Lower leg skin (tissue), 4 donors: Measurements from ENCODE around the gene OR12D1. TPM values are rescaled to one million over a fixed set of nuclear protein-coding genes. Genes with fewer than 3 reads are reported as not detected.
"Not testable (repeated sequence)": the region's sequence is repeated elsewhere in the genome, so short reads cannot be mapped to it uniquely, and the experiment has no call there.

ENCODE experiments used
- DNase-seq, 2 donors: peaks; one replicate each; pipeline ENCODE4 v3.0.0-alpha.2; 2019; ENCODE audit warnings: low spot score in 2 of 2
- H3K4me3 ChIP-seq: fragments of 200-600 bp; sonication (generic); 2 replicates; pipeline ENCODE4 v1.5.1; 2017; ENCODE audit warnings: mild to moderate bottlenecking, low read depth; ENCODE audit not compliant: poor library complexity, severe bottlenecking
- CTCF ChIP-seq, 3 donors: fragments of 450-650 bp; IDR thresholded peaks; one replicate each; pipeline ENCODE4 v1.5.1; 2016; ENCODE audit warnings: antibody characterized with exemption in 3 of 3, mild to moderate bottlenecking in 3 of 3, moderate library complexity in 2 of 3
- POLR2A ChIP-seq, 2 donors: fragments of 450-650 bp; IDR thresholded peaks; one replicate each; pipeline ENCODE4 v1.6.1; 2016 to 2017; ENCODE audit warnings: antibody characterized with exemption in 2 of 2, mild to moderate bottlenecking in 1 of 2, moderate library complexity in 1 of 2
- WGBS, 2 donors: methylation state at CpG; one replicate each; pipeline ENCODE4 v1.1.5; 2018; 5-methylcytosine and 5-hydroxymethylcytosine counted together
- intact Hi-C: fragments of 100-400 bp; cut with DNase I; formaldehyde crosslinking; loops from one replicate; pipeline ENCODE4 v1.15.0; 2023; ENCODE audit warnings: low total_unique reads
- total RNA-seq, 4 donors: library from RNA; depleted of rRNA; stranded (reverse); fragments of >200 nt; gene quantifications; one replicate each; pipeline ENCODE4 v1.1.0, GENCODE V29; 2016

Gene OR12D1
- total RNA-seq, 4 donors from 2014 or later = not detected

GRCh38 chr6:29426654-29427053 lies 11.9 kb downstream of the OR12D1 start:
- WGBS, 2 donors = 80 to 85% methylated on average over 3 of the region's 3 CpGs
- DNase-seq = no peak
- intact Hi-C loops = no loop called here
- no peak for TF ChIP-seq CTCF (IDR thresholded peaks at IDR 0.05)
- TF ChIP-seq POLR2A (IDR thresholded peaks at IDR 0.05) = no peak
- no peak overlapping the region for H3K4me3 ChIP-seq

- DNase-seq, intact Hi-C loops, H3K4me3 ChIP-seq: not testable (repeated sequence)
- WGBS, 2 donors = 76 to 77% methylated on average over 18 of the region's 18 CpGs
Observed at GRCh38 chr6:29436730-29437129, 22.0 kb downstream of the OR12D1 start.

- no peak for TF ChIP-seq POLR2A (IDR thresholded peaks at IDR 0.05)
- no peak for TF ChIP-seq CTCF (IDR thresholded peaks at IDR 0.05)
- DNase-seq = no peak
- intact Hi-C loops = no loop called here
- no peak within 1 kb of the TSS for H3K4me3 ChIP-seq
Observed at GRCh38 chr6:29439006-29439405, 24.3 kb downstream of the OR12D1 start, which contains the start of gene OR10C1. TSS of gene OR10C1 (plus strand) at chr6:29439306. CDS start at chr6:29440016, 710 bp downstream.

- intact Hi-C loops = no loop called here
- WGBS, 2 donors = 75 to 89% methylated on average over 1 of the region's 1 CpG
- no peak for DNase-seq
- H3K4me3 ChIP-seq = no peak overlapping the region
- no peak for TF ChIP-seq POLR2A (IDR thresholded peaks at IDR 0.05)
- no peak for TF ChIP-seq CTCF (IDR thresholded peaks at IDR 0.05)
Observed at GRCh38 chr6:29442719-29443118, 28.0 kb downstream of the OR12D1 start.

- WGBS, 2 donors = 78 to 81% methylated on average over 1 of the region's 1 CpG
- H3K4me3 ChIP-seq, intact Hi-C loops, DNase-seq: not testable (repeated sequence)
Observed at GRCh38 chr6:29444031-29444430, 29.3 kb downstream of the OR12D1 start.

- no peak for DNase-seq
- H3K4me3 ChIP-seq = no peak overlapping the region
- TF ChIP-seq CTCF (IDR thresholded peaks at IDR 0.05) = no peak
- no peak for TF ChIP-seq POLR2A (IDR thresholded peaks at IDR 0.05)
- 89% methylated on average over 1 of the region's 1 CpG for WGBS, 2 donors
- intact Hi-C loops = no loop called here
Observed at GRCh38 chr6:29447670-29448069, 32.9 kb downstream of the OR12D1 start.

- TF ChIP-seq CTCF (IDR thresholded peaks at IDR 0.05) (no peak), POLR2A (IDR thresholded peaks at IDR 0.05) (no peak)
- H3K4me3 ChIP-seq = no peak overlapping the region
- intact Hi-C loops = no loop called here
- DNase-seq = no peak
- 57 to 64% methylated on average over 3 of the region's 3 CpGs for WGBS, 2 donors
Observed at GRCh38 chr6:29451471-29452193, 36.9 kb downstream of the OR12D1 start.
